ENCODE results near the gene NTSR1.

Gene NTSR1

GRCh38 chr20:62741191-62741691, 32.6 kb downstream of the NTSR1 start:
- no peak for FAIRE-seq

GRCh38 chr20:62741701-62742491, 33.3 kb downstream of the NTSR1 start:
- FAIRE-seq = no peak

- FAIRE-seq = no peak
Measured at GRCh38 chr20:62742550-62742949, 33.9 kb downstream of the NTSR1 start.

- no peak for FAIRE-seq
Measured at GRCh38 chr20:62742979-62743776, 34.5 kb downstream of the NTSR1 start.

- no peak for FAIRE-seq
Measured at GRCh38 chr20:62743777-62744317, 35.2 kb downstream of the NTSR1 start.

- no peak for FAIRE-seq
Measured at GRCh38 chr20:62744741-62745191, 36.1 kb downstream of the NTSR1 start.

GRCh38 chr20:62745279-62745951, 36.8 kb downstream of the NTSR1 start:
- FAIRE-seq = no peak

- no peak for FAIRE-seq
Measured at GRCh38 chr20:62745952-62746288, 37.3 kb downstream of the NTSR1 start.

- no peak for FAIRE-seq
Measured at GRCh38 chr20:62748311-62748710, 39.7 kb downstream of the NTSR1 start.

GRCh38 chr20:62749851-62750445, 41.3 kb downstream of the NTSR1 start:
- no peak for FAIRE-seq

GRCh38 chr20:62751551-62752150, 43.0 kb downstream of the NTSR1 start:
- no peak for FAIRE-seq

- FAIRE-seq = no peak
Measured at GRCh38 chr20:62752181-62752670, 43.6 kb downstream of the NTSR1 start.

- no peak for FAIRE-seq
Measured at GRCh38 chr20:62752671-62753501, 44.2 kb downstream of the NTSR1 start.

- no peak for FAIRE-seq
Measured at GRCh38 chr20:62753626-62754025, 45.0 kb downstream of the NTSR1 start.

GRCh38 chr20:62754122-62754990, 45.7 kb downstream of the NTSR1 start:
- FAIRE-seq = no peak

GRCh38 chr20:62754991-62755356, 46.3 kb downstream of the NTSR1 start:
- FAIRE-seq = no peak

GRCh38 chr20:62755817-62756724, 47.4 kb downstream of the NTSR1 start:
- FAIRE-seq = no peak

GRCh38 chr20:62758226-62758912, 49.7 kb downstream of the NTSR1 start:
- FAIRE-seq = no peak
